ENCODE measurements around the gene LDLRAP1.

LDLRAP1 gene

GRCh38 chr1:25544243-25544764, 898 bp downstream of the LDLRAP1 start:
- no peak for DNase-seq (ENCODE audit: low spot score)

GRCh38 chr1:25544819-25545218, 1.4 kb downstream of the LDLRAP1 start:
- DNase-seq (ENCODE audit: low spot score), result no peak

- DNase-seq (ENCODE audit: low spot score), result no peak
Measured at GRCh38 chr1:25545767-25546166, 2.4 kb downstream of the LDLRAP1 start.

- DNase-seq (ENCODE audit: low spot score), result no peak
Measured at GRCh38 chr1:25546193-25546592, 2.8 kb downstream of the LDLRAP1 start.

- no peak for DNase-seq (ENCODE audit: low spot score)
Measured at GRCh38 chr1:25548601-25549000, 5.2 kb downstream of the LDLRAP1 start.

GRCh38 chr1:25549273-25550154, 6.1 kb downstream of the LDLRAP1 start:
- no peak for DNase-seq (ENCODE audit: low spot score)

GRCh38 chr1:25550155-25550506, 6.7 kb downstream of the LDLRAP1 start:
- DNase-seq (ENCODE audit: low spot score), result no peak

- no peak for DNase-seq (ENCODE audit: low spot score)
Measured at GRCh38 chr1:25550683-25551310, 7.4 kb downstream of the LDLRAP1 start.

GRCh38 chr1:25553749-25554429, 10.5 kb downstream of the LDLRAP1 start:
- no peak for DNase-seq (ENCODE audit: low spot score)

GRCh38 chr1:25554430-25554780, 11.0 kb downstream of the LDLRAP1 start:
- no peak for DNase-seq (ENCODE audit: low spot score)

GRCh38 chr1:25554886-25555752, 11.7 kb downstream of the LDLRAP1 start:
- DNase-seq (ENCODE audit: low spot score), result no peak

- no peak for DNase-seq (ENCODE audit: low spot score)
Measured at GRCh38 chr1:25555753-25556092, 12.3 kb downstream of the LDLRAP1 start.

- no peak for DNase-seq (ENCODE audit: low spot score)
Measured at GRCh38 chr1:25556132-25556670, 12.8 kb downstream of the LDLRAP1 start.

GRCh38 chr1:25556791-25557476, 13.5 kb downstream of the LDLRAP1 start:
- DNase-seq (ENCODE audit: low spot score), result no peak

- no peak for DNase-seq (ENCODE audit: low spot score)
Measured at GRCh38 chr1:25557543-25557942, 14.1 kb downstream of the LDLRAP1 start.

GRCh38 chr1:25559031-25559430, 15.6 kb downstream of the LDLRAP1 start:
- no peak for DNase-seq (ENCODE audit: low spot score)

GRCh38 chr1:25560001-25560400, 16.6 kb downstream of the LDLRAP1 start:
- no peak for DNase-seq (ENCODE audit: low spot score)

GRCh38 chr1:25560788-25561187, 17.4 kb downstream of the LDLRAP1 start:
- DNase-seq (ENCODE audit: low spot score), result no peak

- no peak for DNase-seq (ENCODE audit: low spot score)
Measured at GRCh38 chr1:25561421-25562100, 18.2 kb downstream of the LDLRAP1 start.

GRCh38 chr1:25562101-25562927, 18.9 kb downstream of the LDLRAP1 start:
- DNase-seq (ENCODE audit: low spot score), result no peak
